Fibroblast of pulmonary artery (primary cell): ENCODE data around the gene ZNF528.

Source experiments
- DNase-seq: peaks from one replicate; pipeline ENCODE4 v3.0.0-alpha.2; 2010; ENCODE audit warnings: low read depth
- H3K4me3 ChIP-seq: replicated peaks from 2 replicates; pipeline ENCODE4 v1.5.1; 2011; ENCODE audit warnings: low read depth, mild to moderate bottlenecking, control low read depth, low read length, moderate library complexity
- CTCF ChIP-seq: IDR thresholded peaks from 2 replicates; pipeline ENCODE4 v1.5.1; 2011; ENCODE audit warnings: mild to moderate bottlenecking, control low read depth, low read length, inconsistent platforms; ENCODE audit errors: missing control alignments

Gene ZNF528

GRCh38 chr19:52397310-52398080, at the start of gene ZNF528:
ZNF528 (plus strand) TSS chr19:52397849; CDS start chr19:52402014, 4,165 bp downstream.
- TF ChIP-seq CTCF: no peak
- H3K4me3 ChIP-seq: peak within 1 kb of the TSS; percentile 69
- peak; percentile 96 for DNase-seq

GRCh38 chr19:52351512-52351911, 46.1 kb upstream of the ZNF528 start:
- DNase-seq: no peak
- TF ChIP-seq CTCF: no peak
- H3K4me3 ChIP-seq: no peak overlapping the region

- DNase-seq: no peak
- no peak for TF ChIP-seq CTCF
- H3K4me3 ChIP-seq: no peak overlapping the region
Measured at GRCh38 chr19:52366414-52366824, 31.2 kb upstream of the ZNF528 start.

- DNase-seq: peak; percentile 94
- no peak for TF ChIP-seq CTCF
Measured at GRCh38 chr19:52369559-52370340, 27.9 kb upstream of the ZNF528 start, which contains the start of gene ZNF880. ZNF880 (plus strand) TSS chr19:52369923; CDS start chr19:52369966, 43 bp downstream.

GRCh38 chr19:52370341-52370710, 27.3 kb upstream of the ZNF528 start:
- no peak for TF ChIP-seq CTCF
- no peak for DNase-seq
- H3K4me3 ChIP-seq: peak overlapping the region; percentile 92

More at GRCh38 chr19:52369559-52370340, 27.9 kb upstream of the ZNF528 start, which contains the start of gene ZNF880:
- peak within 1 kb of the TSS; percentile 92 for H3K4me3 ChIP-seq

GRCh38 chr19:52391135-52391534, 6.5 kb upstream of the ZNF528 start:
- no peak overlapping the region for H3K4me3 ChIP-seq
- no peak for DNase-seq
- TF ChIP-seq CTCF: no peak
